Type B pancreatic cell (in vitro differentiated cells): Measurements from ENCODE around the gene TEDC1. TPM values are rescaled to one million over a fixed set of nuclear protein-coding genes. Genes with fewer than 3 reads are reported as not detected.
A peak's percentile ranks its signal among the peaks of the same experiment; 100 is the strongest.
"Not testable (repeated sequence)": the region's sequence is repeated elsewhere in the genome, so short reads cannot be mapped to it uniquely, and the experiment has no call there.

Source experiments
- DNase-seq: peaks from one replicate; pipeline ENCODE4 v3.0.0; 2021; ENCODE audit warnings: mixed read lengths; ENCODE audit not compliant: unreplicated experiment; ENCODE audit errors: extremely low spot score
- H3K27ac Mint-ChIP-seq: 2 replicates; pipeline ENCODE4 v1.8.0; 2021; ENCODE audit warnings: mild to moderate bottlenecking, mixed read lengths
- H3K27me3 Mint-ChIP-seq: 2 replicates; pipeline ENCODE4 v1.8.0; 2021; ENCODE audit warnings: mixed read lengths
- H3K36me3 Mint-ChIP-seq: 2 replicates; pipeline ENCODE4 v1.8.0; 2021; ENCODE audit warnings: mixed read lengths
- H3K4me1 Mint-ChIP-seq: one replicate; pipeline ENCODE4 v1.8.0; 2021; ENCODE audit warnings: mixed read lengths; ENCODE audit not compliant: unreplicated experiment
- H3K4me3 Mint-ChIP-seq: 2 replicates; pipeline ENCODE4 v1.8.0; 2021; ENCODE audit warnings: mild to moderate bottlenecking, mixed read lengths
- H3K9me3 Mint-ChIP-seq: 2 replicates; pipeline ENCODE4 v1.8.0; 2021; ENCODE audit warnings: mixed read lengths
- total RNA-seq: library from RNA; stranded (reverse); gene quantifications from 2 replicates; pipeline ENCODE4 v1.2.1, GENCODE V29; 2021; ENCODE audit warnings: low replicate concordance
- TF ChIP-seq, protein P1 (sequence below): fragments of 200-600 bp; sonication (generic); conservative IDR thresholded peaks from 2 replicates; pipeline ENCODE4 v1.5.0; 2021; ENCODE audit warnings: antibody characterized with exemption, mild to moderate bottlenecking

Gene TEDC1
- total RNA-seq, 1 donor from 2014 or later = 22.1 TPM

DNA sequence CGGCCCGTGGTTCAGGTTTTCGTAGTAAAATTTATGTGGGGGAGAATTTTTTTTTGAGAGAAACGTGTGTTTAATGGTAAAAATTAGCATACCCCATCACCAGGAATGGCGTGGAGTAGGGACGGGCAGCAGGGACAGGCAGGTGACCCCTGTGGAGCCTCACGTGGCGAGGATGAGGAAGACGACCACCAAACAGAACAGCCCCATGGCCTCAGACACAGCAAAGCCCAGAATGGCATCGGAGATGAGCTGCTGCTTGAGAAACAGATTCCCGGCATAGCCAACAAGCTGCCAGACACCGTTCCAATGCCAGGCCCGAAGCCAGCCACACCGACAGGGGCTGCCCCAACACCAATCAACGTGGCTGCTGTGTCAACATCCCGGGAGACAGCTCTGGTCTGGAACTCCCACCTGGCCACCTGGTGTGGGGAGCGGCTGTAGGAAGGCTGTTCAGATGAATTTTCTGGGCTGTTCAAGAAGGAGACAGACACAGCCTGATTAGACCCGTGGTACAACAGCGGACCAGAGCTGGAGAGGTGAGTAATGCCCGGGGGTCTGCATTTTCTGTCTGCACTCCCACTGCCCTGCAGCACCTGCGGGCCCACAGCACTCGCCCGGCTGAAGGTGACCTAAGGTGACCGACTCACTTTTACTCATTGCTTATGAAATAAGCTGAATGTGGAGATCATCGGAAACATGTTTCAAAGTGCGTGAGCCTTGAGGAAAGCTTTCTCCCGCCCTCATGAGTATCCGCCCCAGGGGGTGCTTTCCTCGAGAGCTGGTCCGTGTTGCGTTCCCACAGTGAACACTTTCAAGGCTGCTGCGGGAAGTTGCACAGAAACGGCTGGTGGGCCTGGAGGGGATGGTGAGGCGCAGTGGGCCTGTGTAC lies 45.9 kb downstream of the TEDC1 start:
- Mint-ChIP-seq H3K27me3 (peaks cover 11% of the 10 kb centered on the region), H3K9me3 (no peaks in the 10 kb centered on the region), H3K4me1 (no peaks in the 10 kb centered on the region), H3K4me3 (no peak overlapping the region), H3K36me3 (no peaks in the 10 kb centered on the region), H3K27ac (no peak overlapping the region)
- TF ChIP-seq, protein P1, sequence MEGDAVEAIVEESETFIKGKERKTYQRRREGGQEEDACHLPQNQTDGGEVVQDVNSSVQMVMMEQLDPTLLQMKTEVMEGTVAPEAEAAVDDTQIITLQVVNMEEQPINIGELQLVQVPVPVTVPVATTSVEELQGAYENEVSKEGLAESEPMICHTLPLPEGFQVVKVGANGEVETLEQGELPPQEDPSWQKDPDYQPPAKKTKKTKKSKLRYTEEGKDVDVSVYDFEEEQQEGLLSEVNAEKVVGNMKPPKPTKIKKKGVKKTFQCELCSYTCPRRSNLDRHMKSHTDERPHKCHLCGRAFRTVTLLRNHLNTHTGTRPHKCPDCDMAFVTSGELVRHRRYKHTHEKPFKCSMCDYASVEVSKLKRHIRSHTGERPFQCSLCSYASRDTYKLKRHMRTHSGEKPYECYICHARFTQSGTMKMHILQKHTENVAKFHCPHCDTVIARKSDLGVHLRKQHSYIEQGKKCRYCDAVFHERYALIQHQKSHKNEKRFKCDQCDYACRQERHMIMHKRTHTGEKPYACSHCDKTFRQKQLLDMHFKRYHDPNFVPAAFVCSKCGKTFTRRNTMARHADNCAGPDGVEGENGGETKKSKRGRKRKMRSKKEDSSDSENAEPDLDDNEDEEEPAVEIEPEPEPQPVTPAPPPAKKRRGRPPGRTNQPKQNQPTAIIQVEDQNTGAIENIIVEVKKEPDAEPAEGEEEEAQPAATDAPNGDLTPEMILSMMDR = no peak
- DNase-seq = no peak

DNA sequence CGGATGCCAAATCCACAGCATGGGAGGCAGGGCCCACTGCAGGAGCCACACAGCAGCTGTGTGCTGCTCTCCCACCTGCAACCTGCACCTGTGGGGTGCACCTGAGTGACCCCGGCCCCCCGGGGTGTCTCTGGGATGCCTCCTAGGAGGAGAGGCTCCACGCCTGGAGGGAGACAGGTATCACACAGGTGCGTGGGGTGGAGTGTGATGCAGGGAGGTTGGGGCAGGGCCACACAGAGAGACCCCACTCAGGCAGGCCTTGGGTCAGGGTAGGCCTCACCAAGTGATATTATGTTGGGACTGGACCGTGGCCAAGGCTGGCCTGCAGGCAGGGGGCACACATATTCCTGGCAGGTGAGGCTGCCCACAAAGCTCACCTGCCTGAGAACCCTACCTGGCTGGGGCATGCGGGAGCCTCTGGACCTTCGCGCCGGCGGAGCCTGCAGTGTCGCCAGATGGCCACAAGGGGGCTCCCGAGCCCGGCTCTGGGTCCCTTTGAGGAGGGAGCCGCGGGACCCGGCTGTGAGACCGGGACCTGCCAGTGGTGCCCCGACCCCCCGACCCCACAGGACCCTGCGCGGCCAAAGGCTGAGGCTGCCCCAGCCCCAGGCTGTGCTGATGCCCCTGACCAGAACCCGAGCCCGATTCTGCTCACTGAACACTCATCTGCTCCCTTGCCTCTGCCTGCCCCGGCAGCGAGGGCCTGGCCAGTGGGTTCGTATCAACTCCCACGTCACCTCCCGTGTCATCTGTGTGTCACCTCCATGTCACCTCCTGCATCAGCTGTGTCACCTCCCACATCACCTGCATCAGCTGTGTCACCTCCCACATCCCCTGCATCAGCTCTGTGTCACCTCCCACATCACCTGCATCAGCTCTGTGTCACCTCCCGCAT lies 46.8 kb downstream of the TEDC1 start:
- peaks cover 11% of the 10 kb centered on the region for H3K27me3 Mint-ChIP-seq
- H3K36me3 Mint-ChIP-seq = no peaks in the 10 kb centered on the region
- TF ChIP-seq, protein P1 = peak; percentile 92
- H3K9me3 Mint-ChIP-seq = no peaks in the 10 kb centered on the region
- no peaks in the 10 kb centered on the region for H3K4me1 Mint-ChIP-seq
- DNase-seq = peak; percentile 78
- H3K27ac Mint-ChIP-seq = no peak overlapping the region
- no peak overlapping the region for H3K4me3 Mint-ChIP-seq

DNA sequence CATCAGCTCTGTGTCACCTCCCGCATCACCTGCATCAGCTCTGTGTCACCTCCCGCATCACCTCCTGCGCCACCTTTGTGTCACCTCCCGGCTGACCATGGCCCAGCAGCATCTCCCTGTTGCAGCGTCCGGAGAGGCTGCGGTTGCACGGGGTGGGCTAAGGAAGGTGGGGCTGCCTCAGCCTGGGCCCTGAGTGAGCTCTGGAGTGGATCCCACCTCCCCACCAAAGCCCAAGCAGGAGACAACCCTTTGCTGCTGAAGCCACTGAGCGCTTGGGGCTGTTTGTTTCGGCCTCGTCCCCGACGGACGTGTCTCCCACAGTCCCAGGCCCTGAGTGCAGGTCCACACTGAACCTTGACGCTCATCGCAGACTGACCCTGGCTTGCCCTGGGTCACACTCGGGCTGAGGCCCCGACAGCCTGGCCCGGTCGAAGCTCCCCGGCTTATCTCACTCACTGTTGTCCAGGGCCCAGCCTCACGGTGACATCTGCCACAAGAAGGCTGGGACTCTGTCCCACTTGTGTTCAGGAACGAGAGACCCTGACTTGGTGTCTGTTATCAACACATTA lies 47.5 kb downstream of the TEDC1 start:
- H3K9me3 Mint-ChIP-seq = no peaks in the 10 kb centered on the region
- no peak overlapping the region for H3K27ac Mint-ChIP-seq
- TF ChIP-seq, protein P1 = no peak
- no peaks in the 10 kb centered on the region for H3K36me3 Mint-ChIP-seq
- H3K4me1 Mint-ChIP-seq = no peaks in the 10 kb centered on the region
- DNase-seq = no peak
- H3K27me3 Mint-ChIP-seq = peaks cover 10% of the 10 kb centered on the region
- H3K4me3 Mint-ChIP-seq = no peak overlapping the region

DNA sequence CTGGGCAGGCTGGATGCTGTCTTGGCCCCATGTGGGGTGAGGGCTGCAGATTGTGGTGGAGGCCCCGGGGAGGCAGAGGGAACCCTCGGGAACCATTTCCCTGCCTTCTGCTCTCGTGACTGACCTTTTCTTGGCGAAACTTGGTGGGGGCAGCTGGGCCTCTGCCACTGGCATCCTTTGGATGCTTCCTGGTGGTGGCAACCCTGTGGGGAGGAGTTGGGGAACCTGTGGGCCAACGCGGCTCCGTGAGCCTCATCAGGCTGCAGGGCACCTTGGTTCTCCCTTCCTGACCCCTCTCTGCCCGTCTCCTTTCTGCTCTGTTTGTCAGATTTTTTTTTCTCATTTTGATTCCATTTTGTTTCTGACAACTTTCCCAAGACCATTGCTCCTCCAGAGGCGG lies 49.8 kb downstream of the TEDC1 start:
- TF ChIP-seq, protein P1 = no peak
- Mint-ChIP-seq H3K4me3 (no peak overlapping the region), H3K36me3 (no peaks in the 10 kb centered on the region), H3K9me3 (no peaks in the 10 kb centered on the region), H3K27me3 (peaks cover 2% of the 10 kb centered on the region), H3K27ac (no peak overlapping the region), H3K4me1 (no peaks in the 10 kb centered on the region)
- DNase-seq = no peak

DNA sequence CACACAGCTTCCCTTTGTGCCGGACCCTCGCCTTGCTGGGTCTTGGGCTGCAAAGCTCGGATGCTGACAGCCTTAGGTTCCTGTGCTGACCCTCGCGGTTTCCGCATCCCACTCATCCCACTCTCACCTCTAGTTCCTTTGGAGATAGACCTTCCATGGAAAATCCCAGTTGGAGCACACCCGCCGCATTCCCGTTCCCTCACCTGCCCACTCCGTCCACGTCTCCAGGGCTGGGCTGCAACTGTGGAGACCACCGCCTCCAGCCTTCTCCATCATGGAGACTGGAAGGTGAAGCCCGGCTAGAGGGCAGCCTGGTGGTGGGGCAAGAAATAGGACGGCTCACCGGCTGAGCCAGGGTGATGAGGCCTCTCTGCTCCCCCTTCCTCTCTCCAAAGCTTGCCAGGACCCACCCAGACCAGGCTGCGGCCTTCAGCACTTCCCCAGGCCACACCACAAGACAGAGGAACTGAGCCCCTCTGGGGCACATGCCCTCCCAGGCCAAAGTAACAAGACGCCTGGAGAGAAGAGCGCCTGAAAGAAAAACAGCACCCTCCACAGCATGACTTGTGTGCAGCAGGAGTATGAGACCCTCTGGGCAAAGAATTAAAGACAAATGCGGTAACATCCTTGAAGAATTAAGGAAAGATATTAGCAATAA lies 50.3 kb downstream of the TEDC1 start:
- Mint-ChIP-seq H3K9me3 (no peaks in the 10 kb centered on the region), H3K36me3 (no peaks in the 10 kb centered on the region), H3K4me1 (no peaks in the 10 kb centered on the region), H3K27ac (no peak overlapping the region), H3K27me3 (peaks cover 2% of the 10 kb centered on the region), H3K4me3 (no peak overlapping the region)
- TF ChIP-seq, protein P1 = no peak
- DNase-seq = no peak

DNA sequence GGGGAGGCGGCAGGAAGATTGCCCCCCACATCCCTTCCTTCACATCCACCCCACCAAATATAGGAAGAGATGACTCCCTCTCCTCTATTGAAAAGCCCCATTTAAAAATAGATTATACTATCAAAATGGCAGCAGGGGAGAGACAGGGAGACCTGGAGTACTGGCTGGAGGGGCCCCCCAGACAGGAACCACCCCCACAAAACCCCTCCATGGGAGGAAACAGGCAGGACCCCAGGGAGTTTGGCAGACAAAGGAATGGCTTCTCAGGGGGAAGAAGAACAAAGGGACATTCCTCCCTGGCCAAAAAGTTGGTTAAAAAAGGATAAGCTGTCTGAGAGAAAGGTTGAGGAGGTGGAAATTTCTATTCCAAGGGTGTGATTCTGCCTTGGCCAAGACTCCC lies 54.6 kb downstream of the TEDC1 start:
- H3K27ac Mint-ChIP-seq, DNase-seq, H3K4me1 Mint-ChIP-seq, H3K36me3 Mint-ChIP-seq, H3K27me3 Mint-ChIP-seq, H3K4me3 Mint-ChIP-seq: not testable (repeated sequence)
- peaks cover 14% of the 10 kb centered on the region for H3K9me3 Mint-ChIP-seq

DNA sequence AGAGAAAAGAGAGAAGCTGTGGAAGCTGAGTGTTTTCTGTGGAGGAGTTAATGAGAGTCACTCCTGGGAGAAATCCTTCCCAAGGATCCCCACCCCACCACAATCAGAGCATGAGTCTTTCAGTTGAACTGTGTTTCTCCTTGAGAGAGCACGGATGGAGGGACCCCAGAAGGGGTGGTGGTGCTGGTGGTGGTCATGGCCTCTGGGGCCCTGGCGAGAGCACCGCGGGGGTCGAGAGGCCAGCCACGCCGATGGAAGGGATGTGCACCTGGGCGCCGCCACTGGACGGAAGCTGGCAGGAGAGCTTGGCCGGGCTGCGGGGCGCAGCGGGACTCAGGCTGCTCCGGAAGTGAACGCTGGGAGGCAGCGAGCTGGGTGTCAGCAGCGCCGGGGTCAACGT lies 55.4 kb downstream of the TEDC1 start:
- not testable (repeated sequence) for H3K27me3 Mint-ChIP-seq, H3K27ac Mint-ChIP-seq, H3K4me1 Mint-ChIP-seq, H3K36me3 Mint-ChIP-seq, H3K4me3 Mint-ChIP-seq, DNase-seq
- peaks cover 14% of the 10 kb centered on the region for H3K9me3 Mint-ChIP-seq

DNA sequence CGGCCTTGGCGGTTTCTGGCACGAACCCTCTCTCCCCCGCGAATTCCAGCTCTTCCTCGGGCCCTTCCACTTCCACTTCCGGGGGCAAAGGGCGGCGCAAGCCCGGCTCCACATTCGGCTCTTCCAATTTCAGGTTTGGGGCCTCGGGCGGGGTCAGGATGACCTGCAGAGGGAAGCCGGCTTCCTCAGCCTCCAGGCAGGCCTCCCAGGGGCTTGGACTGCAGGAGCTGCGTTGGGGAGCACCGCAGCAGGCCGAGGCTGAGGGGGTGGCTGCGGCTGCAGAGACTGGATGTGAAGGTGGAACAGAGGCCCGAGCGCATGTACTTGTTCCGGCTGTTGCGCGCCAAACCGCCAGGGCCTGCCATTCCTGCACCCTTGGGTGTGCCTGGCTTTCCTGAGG lies 56.0 kb downstream of the TEDC1 start:
- not testable (repeated sequence) for H3K27ac Mint-ChIP-seq, H3K4me3 Mint-ChIP-seq, H3K36me3 Mint-ChIP-seq, H3K27me3 Mint-ChIP-seq, H3K4me1 Mint-ChIP-seq, DNase-seq
- peaks cover 14% of the 10 kb centered on the region for H3K9me3 Mint-ChIP-seq
